ENCODE measurements around the gene LONP2.
A peak's percentile ranks its signal among the peaks of the same experiment; 100 is the strongest.
"Not testable (repeated sequence)": the region's sequence is repeated elsewhere in the genome, so short reads cannot be mapped to it uniquely, and the experiment has no call there.

Gene LONP2

DNA sequence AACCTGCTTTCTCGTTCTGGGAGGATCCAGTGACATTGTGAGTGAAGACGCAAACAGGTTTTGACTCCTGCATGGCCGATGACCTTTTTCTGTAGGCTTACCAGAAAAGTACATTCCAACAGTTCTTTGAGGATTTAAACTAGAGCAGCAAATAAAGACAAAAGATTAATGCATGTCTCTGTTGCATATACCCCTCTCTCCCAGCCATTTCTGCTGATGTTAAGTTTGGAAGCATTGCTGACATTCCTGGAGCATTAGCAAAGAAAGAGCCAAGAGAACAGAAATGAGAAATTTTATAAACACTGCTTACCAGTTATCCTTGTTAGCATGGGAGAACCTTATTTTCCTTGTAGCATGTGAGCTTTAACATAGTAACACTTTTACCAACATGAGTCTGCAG lies 91.9 kb downstream of the LONP2 start:
- no peak for DNase-seq (ENCODE audit: low read depth)

DNA sequence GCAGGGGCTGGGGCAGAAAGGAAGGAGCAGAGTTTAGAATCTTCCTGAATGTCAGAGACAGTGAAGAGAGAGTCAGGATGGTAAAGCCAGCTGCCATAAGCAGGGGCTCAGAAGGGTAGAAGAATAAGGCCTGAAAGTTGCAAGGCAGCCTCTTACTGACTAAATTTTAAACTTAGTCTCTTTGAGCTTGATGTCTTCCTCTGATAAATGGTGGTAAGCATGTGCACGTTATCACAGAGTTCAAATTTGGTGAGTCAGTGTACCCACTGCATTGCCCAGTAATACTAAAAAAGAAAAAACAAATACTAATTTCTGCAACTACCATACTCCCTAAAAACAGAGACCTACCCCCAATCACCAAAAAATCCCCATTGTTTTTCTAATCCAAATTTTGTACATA lies 96.0 kb downstream of the LONP2 start:
- no peak for DNase-seq (ENCODE audit: low read depth)

DNA sequence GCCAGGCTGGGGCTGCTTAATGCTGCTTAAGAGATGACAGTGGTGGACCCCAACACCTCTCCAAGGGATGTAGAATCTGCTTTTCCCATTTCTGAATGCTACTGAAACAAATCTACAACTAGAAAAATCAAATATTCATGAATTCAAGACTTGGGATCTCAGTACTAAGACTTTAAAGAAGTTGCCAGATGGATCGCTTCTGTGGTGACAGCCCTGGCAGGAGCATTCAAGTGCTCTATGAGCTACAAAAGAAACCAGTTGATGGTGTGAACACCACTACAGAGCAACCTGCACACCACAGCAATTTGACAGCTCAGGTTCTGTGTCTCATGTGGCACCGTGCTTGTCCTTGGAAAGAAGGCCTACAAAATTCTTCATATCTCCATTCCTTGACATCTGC lies 98.5 kb downstream of the LONP2 start:
- no peak for DNase-seq (ENCODE audit: low read depth)

DNA sequence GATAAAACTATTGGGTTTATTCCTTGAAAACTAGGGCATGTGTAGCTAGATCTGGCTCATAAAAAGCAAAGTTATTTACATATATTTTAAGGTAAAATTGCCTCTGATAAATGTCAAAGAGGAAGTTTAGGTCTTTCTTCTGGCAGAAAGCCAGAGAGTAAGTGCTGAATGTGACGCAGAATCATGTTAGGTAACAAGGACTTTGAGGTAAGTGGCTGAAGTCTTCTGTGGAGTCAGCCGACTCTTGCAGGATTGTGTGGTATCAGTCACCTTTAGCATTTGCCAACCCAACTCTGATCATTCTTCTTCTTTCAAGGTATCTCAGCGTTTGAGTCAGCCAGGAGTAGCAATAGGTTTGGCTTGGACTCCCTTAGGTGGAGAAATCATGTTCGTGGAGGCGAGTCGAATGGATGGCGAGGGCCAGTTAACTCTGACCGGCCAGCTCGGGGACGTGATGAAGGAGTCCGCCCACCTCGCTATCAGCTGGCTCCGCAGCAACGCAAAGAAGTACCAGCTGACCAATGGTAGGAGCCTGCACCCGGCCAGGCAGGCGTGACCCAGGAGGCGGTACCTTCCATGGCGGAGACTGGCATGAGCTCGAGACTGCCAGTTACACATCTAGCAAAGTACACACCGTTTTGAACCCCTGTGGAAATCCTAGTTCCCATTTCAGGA lies 103.2 kb downstream of the LONP2 start:
- DNase-seq (ENCODE audit: low read depth), result no peak

DNA sequence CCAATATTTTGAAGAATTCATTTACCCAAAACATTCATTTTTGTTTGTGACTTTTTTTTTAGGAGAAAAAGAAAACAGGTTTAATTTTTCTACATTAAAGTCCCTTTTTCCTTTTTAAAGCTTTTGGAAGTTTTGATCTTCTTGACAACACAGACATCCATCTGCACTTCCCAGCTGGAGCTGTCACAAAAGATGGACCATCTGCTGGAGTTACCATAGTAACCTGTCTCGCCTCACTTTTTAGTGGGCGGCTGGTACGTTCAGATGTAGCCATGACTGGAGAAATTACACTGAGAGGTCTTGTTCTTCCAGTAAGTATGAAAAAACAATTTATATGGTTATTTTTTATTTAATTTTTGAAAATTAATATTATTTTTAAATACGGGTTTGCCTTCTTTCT lies 103.9 kb downstream of the LONP2 start:
- no peak for DNase-seq (ENCODE audit: low read depth)

DNA sequence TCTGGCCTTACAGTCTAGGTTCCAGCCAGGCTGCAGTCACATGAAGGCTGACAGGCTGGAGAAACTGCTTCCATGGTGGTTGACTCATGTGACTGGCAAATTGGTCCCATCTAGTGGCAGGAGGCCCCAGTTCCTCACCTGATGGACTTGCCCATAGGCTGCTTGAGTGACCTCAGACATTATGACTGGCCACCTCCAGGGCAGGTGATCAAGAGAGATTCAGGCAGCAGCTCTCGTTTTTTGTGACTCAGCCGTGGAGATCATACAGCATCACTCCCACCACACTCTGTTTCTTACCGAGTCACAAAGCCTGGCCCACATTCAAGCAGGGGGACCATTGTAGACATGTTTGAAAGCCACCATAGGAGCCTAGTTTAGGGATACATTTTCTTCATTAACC lies 106.6 kb downstream of the LONP2 start:
- no peak for DNase-seq (ENCODE audit: low read depth)

DNA sequence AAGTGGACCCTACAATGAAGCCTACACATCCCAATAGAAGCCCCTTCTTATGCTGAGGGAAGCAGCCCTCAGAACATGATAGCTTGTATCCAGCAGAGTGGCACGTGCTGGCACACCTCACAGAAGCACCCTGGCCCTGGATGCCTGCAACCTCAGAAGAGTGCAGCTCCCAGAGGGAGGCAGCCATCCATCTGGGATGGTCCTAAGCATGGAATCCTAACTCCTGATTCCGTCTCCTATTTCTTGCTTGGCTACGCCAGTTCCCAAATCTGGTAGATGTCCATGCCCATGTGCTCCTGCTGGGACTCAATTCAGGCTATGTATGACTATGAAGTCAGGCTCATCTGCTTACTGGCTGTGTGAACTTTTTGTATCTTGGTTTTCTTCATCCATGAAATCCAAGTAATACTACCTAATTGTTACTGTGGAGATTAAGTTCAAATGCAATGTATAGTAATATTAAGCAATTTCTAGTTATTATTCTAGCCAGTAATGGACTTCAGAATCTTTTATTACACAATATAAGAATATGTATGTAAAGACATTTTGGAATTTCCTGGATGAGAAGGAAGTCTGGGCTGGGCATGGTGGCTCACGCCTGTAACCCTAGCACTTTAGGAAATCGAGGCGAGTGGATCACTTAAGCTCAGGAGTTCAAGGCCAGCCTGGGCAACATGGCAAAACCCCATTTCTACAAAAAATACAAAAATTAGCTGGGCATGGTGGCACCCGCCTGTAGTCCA lies 108.7 kb downstream of the LONP2 start:
- DNase-seq (ENCODE audit: low read depth), result no peak

DNA sequence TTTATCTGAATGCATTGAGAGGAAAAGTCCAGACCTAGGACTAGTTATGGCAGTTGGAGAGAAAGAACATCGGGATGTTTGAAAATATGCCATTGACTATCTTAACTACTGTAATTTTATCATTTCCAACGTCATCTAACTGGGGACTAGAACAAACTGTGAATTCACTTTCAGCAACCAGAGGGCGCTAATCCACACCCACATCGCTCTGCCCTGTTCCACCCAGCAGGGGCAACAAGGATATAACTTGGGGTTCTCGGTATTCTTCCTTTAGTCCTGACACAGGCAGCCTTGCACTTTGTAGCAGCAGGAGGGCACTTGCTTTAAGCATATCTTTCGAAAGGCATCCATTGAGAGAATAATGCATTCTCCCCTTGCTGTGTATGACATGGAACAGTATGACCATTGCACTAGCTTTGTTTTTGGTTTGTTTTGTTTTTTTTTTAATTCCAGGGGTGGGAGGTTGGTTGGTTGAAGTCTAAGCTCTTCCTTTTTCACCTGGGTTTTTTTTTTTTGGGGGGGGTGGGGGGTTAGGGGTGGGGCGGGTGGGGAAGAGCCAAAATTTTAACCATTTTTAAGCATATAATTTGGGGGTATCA lies 109.6 kb downstream of the LONP2 start:
- peak; percentile 10 for DNase-seq (ENCODE audit: low read depth)

DNA sequence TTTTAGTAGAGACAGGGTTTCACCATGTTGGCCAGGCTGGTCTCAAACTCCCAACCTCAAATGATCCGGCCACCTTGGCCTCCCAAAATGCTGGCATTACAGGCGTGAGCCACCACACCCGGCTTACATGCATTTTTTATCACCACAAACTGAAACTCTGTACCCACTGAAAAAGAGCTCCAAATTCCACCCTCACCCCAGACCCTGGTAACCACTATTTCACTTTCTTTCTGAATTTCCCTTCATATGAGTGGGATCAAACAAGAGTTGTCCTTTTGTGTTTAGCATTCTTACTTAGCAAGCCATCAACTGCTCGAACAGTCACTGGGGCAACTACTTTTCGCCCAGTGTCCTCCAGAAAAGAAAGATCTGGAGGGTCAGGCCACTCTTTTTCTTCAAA lies 110.3 kb downstream of the LONP2 start:
- DNase-seq (ENCODE audit: low read depth), result not testable (repeated sequence)

DNA sequence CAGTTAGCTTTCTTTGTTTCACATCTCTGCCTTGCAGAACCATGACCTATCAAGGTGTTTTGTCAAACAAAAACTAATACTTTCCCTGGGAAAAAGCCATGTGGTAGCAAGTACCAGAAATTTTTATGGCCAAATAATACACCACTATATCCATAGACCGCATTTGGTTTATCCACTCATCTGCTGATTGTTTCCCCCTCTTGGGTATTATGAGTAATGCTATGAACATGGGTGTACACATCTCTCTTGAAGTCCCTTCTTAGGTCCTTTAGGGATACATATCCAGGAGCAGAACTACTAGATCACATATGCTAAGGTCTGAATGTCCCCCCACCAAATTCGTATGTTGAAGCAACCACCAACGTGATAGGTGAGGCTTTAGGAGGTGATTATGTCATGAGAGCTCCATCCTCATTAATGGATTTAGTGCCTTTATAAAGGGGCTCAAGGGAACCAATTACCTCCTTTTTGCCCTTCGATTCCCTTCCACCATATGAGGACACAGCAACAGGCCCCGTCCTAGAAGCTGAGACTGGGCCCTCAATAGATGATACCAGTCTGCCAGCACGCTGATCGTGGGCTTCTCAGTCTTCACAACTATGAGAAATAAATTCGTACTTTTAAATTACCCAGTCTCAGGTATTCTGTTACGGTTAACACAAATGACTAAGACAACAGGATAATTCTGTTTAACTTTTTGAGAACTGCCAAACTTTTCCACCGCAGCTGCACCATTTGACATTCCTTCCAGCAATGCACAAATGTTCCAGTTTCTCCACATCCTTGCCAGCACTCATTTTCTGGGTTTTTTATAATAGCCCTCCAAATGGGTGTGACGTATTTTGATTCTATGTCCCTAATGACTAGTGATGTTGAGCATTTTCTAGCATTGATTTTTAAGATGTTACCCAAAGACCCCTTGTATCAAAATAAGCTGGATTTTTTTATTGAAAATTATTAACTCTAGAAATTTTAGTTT lies 111.1 kb downstream of the LONP2 start:
- no peak for DNase-seq (ENCODE audit: low read depth)

DNA sequence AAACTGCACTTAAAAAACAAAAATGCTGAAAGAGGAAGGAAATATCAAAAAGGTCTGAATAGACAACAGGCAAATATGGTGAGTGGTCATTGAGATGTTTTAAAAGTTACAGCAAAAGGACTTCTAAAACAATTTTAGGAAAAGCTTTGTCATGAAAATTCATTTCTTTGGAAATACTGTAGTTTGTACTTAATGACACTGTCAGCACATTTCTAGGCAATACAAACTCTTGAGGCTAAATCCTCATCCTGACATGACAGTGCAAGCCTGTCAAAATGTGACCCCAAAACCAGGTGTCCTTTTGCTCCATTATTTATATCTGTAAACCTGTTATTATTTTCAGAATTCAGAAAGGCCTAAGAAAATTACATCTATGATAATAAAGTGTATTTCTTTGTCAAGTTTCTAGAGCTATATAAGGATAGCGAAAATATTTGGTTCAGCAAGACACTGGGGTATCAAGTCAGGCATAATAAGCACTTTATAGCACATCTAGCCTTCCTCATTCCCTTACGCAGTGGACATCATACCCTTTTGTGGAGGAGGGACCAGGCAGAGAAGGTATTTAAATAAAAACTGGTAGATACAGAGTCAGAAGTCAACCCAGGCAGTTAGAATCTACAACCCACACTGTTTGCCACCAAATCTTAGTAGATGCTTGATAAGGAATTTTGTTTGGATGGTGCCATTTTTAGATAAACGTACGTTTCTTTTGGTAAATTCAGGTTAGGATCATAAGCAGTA lies 112.7 kb downstream of the LONP2 start:
- no peak for DNase-seq (ENCODE audit: low read depth)

DNA sequence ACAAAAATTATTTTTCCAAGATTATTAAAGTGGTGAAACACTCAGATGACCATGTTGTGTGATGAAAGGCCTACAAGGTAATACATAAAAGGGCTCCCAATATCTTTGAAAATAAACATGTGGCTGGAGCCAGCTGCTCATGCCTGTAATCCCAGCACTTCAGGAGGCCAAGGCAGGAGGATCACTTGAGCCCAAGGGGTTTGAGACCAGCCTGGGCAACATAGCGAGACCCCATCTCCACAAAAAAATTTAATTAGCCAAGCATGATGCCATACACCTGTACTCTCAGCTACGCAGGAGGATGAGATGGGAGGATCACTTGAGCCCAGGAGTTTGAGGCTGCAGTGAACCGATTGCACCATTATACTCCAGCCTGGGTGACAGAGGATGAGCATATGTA lies 114.3 kb downstream of the LONP2 start:
- DNase-seq (ENCODE audit: low read depth), result no peak

DNA sequence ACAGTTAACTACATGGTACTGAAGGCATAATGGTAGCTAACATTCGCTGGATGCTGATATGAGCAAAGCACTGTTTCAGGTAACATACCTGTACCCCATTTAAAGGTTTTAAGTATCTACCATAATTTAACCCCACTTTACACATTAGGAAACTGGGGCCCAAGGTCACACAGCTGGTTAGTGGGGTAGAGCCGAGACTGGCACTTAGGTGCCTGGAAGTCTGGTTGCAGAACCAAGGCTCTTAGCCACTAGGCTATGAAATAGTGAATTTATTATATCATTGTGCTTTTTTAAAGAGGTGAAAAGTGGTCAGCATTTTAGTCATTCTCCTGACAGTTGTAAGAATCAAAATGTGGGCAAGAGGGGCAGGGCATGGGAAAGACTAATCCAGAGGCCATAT lies 115.9 kb downstream of the LONP2 start:
- no peak for DNase-seq (ENCODE audit: low read depth)

DNA sequence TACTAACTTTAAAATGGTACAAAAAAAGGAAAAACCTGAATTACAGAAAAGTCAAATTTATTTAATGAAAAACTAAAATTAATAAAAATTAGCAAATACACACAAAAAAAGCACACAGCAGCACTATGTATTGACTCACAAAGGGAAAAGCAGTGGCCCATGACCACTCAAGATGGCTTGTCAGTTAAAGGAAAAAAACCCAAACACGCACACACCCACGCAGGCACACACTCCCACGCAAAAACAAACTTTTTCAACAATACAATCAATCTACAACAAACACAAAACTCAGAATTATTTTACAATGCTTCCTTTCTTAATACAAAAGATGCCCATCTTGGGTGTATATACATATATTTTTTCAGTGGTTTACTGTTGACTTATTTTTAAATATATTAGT lies 116.9 kb downstream of the LONP2 start:
- DNase-seq (ENCODE audit: low read depth), result no peak

DNA sequence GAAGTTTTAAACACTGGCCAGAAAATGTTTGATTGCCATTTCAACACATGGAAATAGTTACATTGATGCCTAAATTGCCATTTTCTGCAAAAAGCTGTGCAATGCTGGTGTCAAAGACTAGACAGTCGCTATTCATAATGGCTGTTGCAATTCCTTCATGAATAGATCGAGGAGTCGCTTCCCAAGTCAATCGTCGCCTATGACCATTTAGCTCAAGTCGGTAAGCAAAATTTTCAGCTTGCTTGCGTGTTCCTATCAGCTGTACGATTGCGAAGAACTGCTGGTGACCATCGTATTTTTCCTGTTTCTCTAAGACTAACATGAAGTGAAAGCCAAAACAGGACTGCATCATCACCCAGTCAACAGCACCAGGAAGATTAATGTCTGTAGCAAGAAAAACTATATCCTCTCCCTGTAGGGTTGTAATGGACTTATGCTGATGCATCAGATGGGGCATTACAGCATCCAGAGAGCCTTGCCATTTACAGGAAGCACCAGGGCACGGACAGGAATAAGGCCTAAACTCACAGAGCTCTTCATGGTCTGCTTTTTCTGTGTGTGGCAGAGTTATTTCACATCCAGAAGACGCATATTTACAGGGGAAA lies 117.5 kb downstream of the LONP2 start:
- DNase-seq (ENCODE audit: low read depth), result no peak

DNA sequence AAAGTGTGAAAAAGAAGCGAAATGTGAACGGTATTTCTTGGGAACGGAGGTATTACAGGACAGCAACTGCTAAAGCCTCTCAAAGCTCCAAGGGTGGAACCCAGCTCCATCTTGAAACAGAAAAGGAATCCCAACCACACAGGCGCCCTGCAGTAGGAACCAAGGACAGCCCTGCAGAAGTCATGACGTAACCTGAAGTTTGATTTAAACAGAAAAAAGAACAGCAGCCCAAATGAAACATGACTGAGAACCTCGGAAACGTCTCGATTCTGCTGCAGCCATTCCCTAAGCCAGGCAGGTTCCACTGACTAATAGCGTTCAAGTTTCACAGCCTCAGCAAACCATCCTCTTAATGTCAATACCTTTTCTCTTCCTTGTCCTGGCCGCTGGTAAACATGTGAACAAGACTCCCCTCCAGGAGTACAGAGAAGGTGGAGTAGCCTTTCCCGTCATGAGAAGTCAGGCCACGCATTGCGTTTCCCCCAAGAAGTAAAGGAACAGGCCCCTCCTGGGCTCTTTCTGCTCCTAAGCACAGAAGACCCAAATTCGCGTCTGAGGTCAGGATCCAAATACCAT lies 121.0 kb downstream of the LONP2 start:
- DNase-seq (ENCODE audit: low read depth), result no peak

DNA sequence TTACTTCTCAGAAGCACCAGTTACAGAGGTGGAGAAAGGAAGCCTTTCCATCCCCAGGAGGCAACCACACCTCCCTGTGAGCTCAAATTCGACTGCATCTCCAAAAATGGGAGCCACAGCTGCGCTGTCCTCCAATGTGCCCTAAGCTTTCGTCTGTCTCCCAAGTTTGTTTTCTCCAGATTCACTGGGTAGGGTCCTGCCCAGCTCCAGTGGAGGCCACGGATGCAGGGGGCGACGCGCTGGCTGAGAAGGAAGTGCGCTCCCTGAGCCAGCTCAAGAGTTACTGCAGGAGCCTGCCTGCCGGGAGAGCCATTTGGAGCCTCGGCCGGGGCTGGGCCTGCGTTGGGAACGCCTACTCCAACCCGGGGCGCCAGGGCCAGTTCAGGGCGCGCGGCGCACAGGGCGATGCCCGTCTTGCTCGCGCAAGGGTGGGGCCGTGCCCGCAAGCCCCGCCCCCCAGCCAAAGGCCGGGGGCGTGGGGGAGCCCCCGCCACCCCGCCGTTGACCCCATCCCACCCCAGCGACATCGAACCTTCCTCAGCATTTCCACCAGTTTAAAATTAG lies 121.6 kb downstream of the LONP2 start:
- peak; percentile 61 for DNase-seq (ENCODE audit: low read depth)

DNA sequence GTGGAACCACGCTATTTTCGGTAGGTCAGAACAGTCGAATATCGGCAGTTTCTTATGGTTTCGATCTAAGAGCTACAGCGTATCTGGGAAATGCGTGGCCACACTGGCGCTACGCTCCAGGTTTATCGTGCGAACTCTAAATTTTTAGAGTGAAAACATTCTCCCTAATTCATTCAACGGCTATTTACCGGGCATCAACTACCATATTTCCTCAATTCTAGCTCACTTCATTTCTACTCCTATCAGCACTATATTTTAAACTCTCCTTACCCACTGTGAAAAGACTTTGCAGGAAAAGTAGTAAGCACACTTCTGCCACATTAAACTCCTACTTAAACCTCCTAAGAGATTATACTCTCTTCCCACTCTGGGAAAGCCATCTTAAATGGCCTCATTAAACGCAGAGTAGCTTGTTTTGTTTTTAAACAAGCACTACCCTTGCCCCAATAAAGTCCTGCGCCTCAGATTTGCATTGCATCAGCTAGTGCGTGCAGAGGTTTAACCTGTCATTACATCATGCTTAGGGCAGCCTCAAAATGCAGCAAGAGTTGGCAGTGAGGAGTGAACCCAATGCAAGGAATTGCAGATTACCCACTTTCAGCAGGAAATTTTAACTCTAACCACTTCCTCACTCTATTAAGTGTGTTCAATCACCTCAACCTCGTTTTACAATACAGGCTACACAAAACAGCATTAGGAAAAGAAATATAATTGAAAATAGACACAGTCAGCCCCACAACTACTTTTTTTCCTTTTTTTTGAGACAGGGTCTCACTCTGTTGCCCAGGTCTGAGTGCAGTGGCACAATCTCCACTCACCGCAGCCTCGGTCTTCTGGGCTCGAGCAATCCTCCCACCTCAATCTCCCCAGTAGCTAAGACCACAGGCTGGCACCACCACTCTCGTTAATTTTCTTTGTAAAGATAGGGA lies 122.3 kb downstream of the LONP2 start:
- no peak for DNase-seq (ENCODE audit: low read depth)

DNA sequence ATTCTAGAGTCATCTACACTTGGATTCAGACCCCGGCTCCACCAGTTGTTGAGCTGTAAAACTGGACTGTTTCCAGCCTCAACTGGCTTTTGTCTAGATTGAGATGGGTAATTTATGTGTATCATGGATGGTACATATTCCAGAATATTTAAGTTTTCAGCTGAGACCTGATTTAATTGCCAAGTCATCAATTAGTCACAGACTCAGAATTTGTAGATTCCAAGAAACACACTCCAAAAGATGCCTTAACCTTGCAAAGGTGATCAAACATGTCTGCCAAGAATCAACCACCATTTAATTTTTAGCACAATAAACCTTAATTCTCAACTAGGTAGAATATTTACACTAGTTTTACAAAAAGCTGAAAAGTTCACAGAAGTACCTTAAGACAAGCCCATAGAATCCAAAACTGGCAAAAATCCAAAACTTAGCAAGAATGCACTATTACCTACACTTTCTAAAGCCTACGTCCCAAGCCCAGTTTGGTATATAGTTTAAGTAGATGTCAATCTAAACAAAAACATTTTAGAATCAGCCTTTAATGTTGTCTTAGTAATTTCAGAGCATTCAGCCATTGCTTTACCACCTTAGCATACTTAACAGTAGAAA lies 123.4 kb downstream of the LONP2 start:
- no peak for DNase-seq (ENCODE audit: low read depth)

Data from stimulated activated CD8-positive, alpha-beta memory T cell treated with anti-CD3 and anti-CD28 coated beads, Interleukin-15, amount 100 ng/mL, for 24 hours (primary cell).